Neutrophil (primary cell): ENCODE results near the gene FGD3.
"Not testable (repeated sequence)": the region's sequence is repeated elsewhere in the genome, so short reads cannot be mapped to it uniquely, and the experiment has no call there.

Source experiments
- H3K27ac ChIP-seq: fragments of 200-600 bp; sonication (generic); 2 replicates; pipeline ENCODE4 v1.5.1; 2016; ENCODE audit warnings: mild to moderate bottlenecking, moderate library complexity
- H3K27me3 ChIP-seq: fragments of 200-600 bp; sonication (generic); 2 replicates; pipeline ENCODE4 v1.6.0; 2016; ENCODE audit warnings: mild to moderate bottlenecking
- H3K36me3 ChIP-seq: fragments of 200-600 bp; sonication (generic); 2 replicates; pipeline ENCODE4 v1.5.1; 2017
- H3K4me1 ChIP-seq, 2 experiments: fragments of 200-600 bp in 1 of 2; sonication (generic) in 1 of 2; 1 replicate in 1 of 2; 2 replicates in 1 of 2; pipeline versions ENCODE4 v1.5.1 to v1.6.1; 2013 to 2016; ENCODE audit warnings: low read depth in 1 of 2, low read length in 1 of 2, mild to moderate bottlenecking in 1 of 2, moderate library complexity in 1 of 2; ENCODE audit not compliant: control insufficient read depth in 1 of 2, insufficient read depth in 1 of 2
- H3K4me3 ChIP-seq, 2 experiments: fragments of 200-600 bp in 1 of 2; sonication (generic) in 1 of 2; 1 replicate in 1 of 2; 2 replicates in 1 of 2; pipeline ENCODE4 v1.5.1; 2013 to 2016; ENCODE audit warnings: low read depth in 1 of 2, low read length in 1 of 2, mild to moderate bottlenecking in 1 of 2, moderate library complexity in 1 of 2
- H3K9me3 ChIP-seq: fragments of 200-600 bp; sonication (generic); 2 replicates; pipeline ENCODE4 v1.5.1; 2016
- TF ChIP-seq, protein P1 (sequence below): fragments of 200-600 bp; sonication (generic); IDR thresholded peaks from 2 replicates; pipeline ENCODE4 v1.5.1; 2016; ENCODE audit warnings: antibody characterized with exemption

The FGD3 gene

DNA sequence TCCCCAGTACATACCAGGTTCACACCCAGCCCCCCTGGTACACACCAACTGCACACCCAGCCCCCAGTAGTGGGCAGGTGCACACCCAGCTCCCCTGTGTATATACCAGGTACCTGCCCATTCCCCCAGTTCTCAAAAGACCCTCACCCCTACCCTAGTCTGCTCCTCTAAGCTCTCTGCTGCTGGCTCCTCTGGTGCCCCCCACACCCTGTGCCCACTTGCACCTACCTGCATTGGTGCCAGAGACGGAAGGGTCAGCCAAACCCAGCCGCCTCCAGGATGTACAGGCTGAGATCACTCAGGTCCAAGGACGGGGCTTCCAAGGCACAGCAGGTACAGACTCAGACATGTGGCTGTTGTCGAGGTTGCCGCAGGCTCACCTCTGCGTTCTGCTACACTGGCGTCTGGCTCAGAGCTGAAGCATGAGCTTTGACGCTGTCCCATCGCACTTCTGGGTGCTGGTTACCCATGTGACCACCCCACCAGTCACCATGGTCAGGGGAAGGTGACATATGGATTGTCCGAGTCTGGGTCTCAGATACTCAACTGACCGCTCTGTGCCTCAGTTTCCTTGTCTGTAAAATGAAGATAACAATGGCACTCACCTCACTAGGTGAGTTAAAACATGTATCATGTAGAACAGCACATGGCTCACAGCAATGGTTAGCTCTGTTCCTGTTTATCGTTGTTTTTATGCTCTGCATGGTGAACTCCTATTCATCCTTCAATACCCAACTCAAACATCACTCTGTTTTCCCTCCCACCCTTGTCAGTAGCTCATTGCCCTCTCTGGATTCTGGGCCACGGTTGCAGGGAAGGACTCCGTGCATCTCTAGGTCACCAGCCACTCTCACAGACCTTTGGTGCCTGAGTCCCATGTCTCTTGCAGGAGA lies 65.9 kb downstream of the FGD3 start:
- Histone ChIP-seq H3K4me1 (no peaks in the 10 kb centered on the region), H3K4me3 (no peak overlapping the region), H3K9me3 (peaks cover 1% of the 10 kb centered on the region), H3K27me3 (no peaks in the 10 kb centered on the region), H3K27ac (peak overlapping the region; percentile 18), H3K36me3 (peaks cover 99% of the 10 kb centered on the region)
- TF ChIP-seq, protein P1, sequence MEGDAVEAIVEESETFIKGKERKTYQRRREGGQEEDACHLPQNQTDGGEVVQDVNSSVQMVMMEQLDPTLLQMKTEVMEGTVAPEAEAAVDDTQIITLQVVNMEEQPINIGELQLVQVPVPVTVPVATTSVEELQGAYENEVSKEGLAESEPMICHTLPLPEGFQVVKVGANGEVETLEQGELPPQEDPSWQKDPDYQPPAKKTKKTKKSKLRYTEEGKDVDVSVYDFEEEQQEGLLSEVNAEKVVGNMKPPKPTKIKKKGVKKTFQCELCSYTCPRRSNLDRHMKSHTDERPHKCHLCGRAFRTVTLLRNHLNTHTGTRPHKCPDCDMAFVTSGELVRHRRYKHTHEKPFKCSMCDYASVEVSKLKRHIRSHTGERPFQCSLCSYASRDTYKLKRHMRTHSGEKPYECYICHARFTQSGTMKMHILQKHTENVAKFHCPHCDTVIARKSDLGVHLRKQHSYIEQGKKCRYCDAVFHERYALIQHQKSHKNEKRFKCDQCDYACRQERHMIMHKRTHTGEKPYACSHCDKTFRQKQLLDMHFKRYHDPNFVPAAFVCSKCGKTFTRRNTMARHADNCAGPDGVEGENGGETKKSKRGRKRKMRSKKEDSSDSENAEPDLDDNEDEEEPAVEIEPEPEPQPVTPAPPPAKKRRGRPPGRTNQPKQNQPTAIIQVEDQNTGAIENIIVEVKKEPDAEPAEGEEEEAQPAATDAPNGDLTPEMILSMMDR: no peak

GRCh38 chr9:93013856-93014582 lies 66.7 kb downstream of the FGD3 start:
- Histone ChIP-seq H3K9me3 (no peaks in the 10 kb centered on the region), H3K36me3 (peaks cover 99% of the 10 kb centered on the region), H3K27ac (peak overlapping the region; percentile 18), H3K4me3 (no peak overlapping the region), H3K4me1 (no peaks in the 10 kb centered on the region), H3K27me3 (no peaks in the 10 kb centered on the region)
- TF ChIP-seq, protein P1: no peak

- H3K27me3 ChIP-seq, H3K27ac ChIP-seq, H3K9me3 ChIP-seq, H3K4me1 ChIP-seq, H3K4me3 ChIP-seq: not testable (repeated sequence)
- H3K36me3 ChIP-seq: peaks cover 99% of the 10 kb centered on the region
These were observed 67.9 kb downstream of the FGD3 start for GRCh38 chr9:93015190-93015589.

DNA sequence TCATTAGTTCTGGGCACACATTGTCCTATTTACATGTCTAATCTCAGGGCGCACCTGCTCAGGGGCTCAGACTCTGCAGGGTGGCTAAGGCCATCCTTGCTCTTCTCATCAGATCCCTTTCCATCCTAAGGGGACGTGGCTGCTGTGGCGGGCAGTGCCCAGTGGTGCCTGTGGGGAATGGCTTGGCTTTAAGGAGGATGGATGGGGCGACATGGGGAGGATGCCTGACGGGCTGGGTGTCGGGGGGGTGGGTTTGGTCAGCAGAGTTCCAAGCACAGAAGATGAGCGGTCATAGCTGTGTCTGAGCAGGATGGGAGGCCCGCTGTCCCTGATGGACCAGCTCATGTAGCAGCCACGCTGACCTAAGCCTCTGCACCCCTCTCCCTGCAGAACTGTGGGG lies 70.3 kb downstream of the FGD3 start:
- no peaks in the 10 kb centered on the region for H3K4me1 ChIP-seq
- peaks cover 12% of the 10 kb centered on the region for H3K9me3 ChIP-seq
- no peak overlapping the region for H3K27ac ChIP-seq
- no peaks in the 10 kb centered on the region for H3K27me3 ChIP-seq
- peaks cover 100% of the 10 kb centered on the region for H3K36me3 ChIP-seq
- TF ChIP-seq, protein P1: no peak
- H3K4me3 ChIP-seq: no peak overlapping the region

- TF ChIP-seq, protein P1: no peak
- H3K9me3 ChIP-seq: peaks cover 12% of the 10 kb centered on the region
- no peak overlapping the region for H3K4me3 ChIP-seq
- peaks cover 14 to 16% of the 10 kb centered on the region in 2 experiments for H3K4me1 ChIP-seq
- no peak overlapping the region for H3K27ac ChIP-seq
- no peaks in the 10 kb centered on the region for H3K27me3 ChIP-seq
- H3K36me3 ChIP-seq: peaks cover 100% of the 10 kb centered on the region
These were observed 72.8 kb downstream of the FGD3 start for GRCh38 chr9:93020151-93020550.
